NCI-H2107 treated with DMSO at 0.1 percent for 48 hours (cell line): ENCODE results near the gene TBX1.
"Not testable (repeated sequence)": the region's sequence is repeated elsewhere in the genome, so short reads cannot be mapped to it uniquely, and the experiment has no call there.

Source experiments
- DNase-seq: peaks from one replicate; lab custom pipeline; 2025; ENCODE audit not compliant: unreplicated experiment; lab: John Stamatoyannopoulos, UW

TBX1 gene

GRCh38 chr22:19763458-19764298, 3.1 kb downstream of the TBX1 start:
- no peak for DNase-seq

GRCh38 chr22:19764299-19764593, 3.7 kb downstream of the TBX1 start:
- no peak for DNase-seq

GRCh38 chr22:19764636-19765476, 4.3 kb downstream of the TBX1 start:
- no peak for DNase-seq

GRCh38 chr22:19765477-19766239, 5.1 kb downstream of the TBX1 start:
- no peak for DNase-seq

- no peak for DNase-seq
Measured at GRCh38 chr22:19766240-19766510, 5.6 kb downstream of the TBX1 start.

GRCh38 chr22:19766511-19767426, 6.2 kb downstream of the TBX1 start:
- DNase-seq, result no peak

- DNase-seq, result no peak
Measured at GRCh38 chr22:19767427-19768341, 7.1 kb downstream of the TBX1 start.

GRCh38 chr22:19769393-19769715, 8.8 kb downstream of the TBX1 start:
- DNase-seq, result no peak

GRCh38 chr22:19770349-19771220, 10.0 kb downstream of the TBX1 start:
- DNase-seq, result no peak

GRCh38 chr22:19772422-19772672, 11.8 kb downstream of the TBX1 start:
- no peak for DNase-seq

- DNase-seq, result no peak
Measured at GRCh38 chr22:19772673-19773469, 12.3 kb downstream of the TBX1 start.

- no peak for DNase-seq
Measured at GRCh38 chr22:19773470-19774040, 13.0 kb downstream of the TBX1 start.

- DNase-seq, result no peak
Measured at GRCh38 chr22:19774628-19775027, 14.1 kb downstream of the TBX1 start.

- DNase-seq, result no peak
Measured at GRCh38 chr22:19775496-19776325, 15.1 kb downstream of the TBX1 start.

- DNase-seq, result no peak
Measured at GRCh38 chr22:19776433-19777031, 16.0 kb downstream of the TBX1 start.

- not testable (repeated sequence) for DNase-seq
Measured at GRCh38 chr22:19777192-19777591, 16.6 kb downstream of the TBX1 start.

- no peak for DNase-seq
Measured at GRCh38 chr22:19779011-19779421, 18.4 kb downstream of the TBX1 start.
